Esophagus muscularis mucosa (tissue), 3 donors: ENCODE results near the gene ABHD13.
"Not testable (repeated sequence)": the region's sequence is repeated elsewhere in the genome, so short reads cannot be mapped to it uniquely, and the experiment has no call there.

ENCODE experiments used
- CTCF ChIP-seq, 3 experiments: fragments of 200-600 bp in 2 of 3; fragments of 450-650 bp in 1 of 3; sonication (generic) in 2 of 3; IDR thresholded peaks; one replicate each; pipeline ENCODE4 v1.5.1; 2017 to 2019; ENCODE audit warnings: antibody characterized with exemption in 3 of 3, mild to moderate bottlenecking in 2 of 3, moderate library complexity in 1 of 3
- POLR2A ChIP-seq: fragments of 450-650 bp; IDR thresholded peaks from one replicate; pipeline ENCODE4 v1.6.1; 2017; ENCODE audit warnings: antibody characterized with exemption, moderate library complexity, mild to moderate bottlenecking, low read depth
- POLR2AphosphoS5 ChIP-seq, 2 donors: sonication (generic); formaldehyde crosslinking; IDR thresholded peaks; one replicate each; pipeline ENCODE4 v1.6.1; 2017; ENCODE audit warnings: antibody characterized with exemption in 2 of 2

- TF ChIP-seq POLR2AphosphoS5 (IDR thresholded peaks at IDR 0.05); CTCF (IDR thresholded peaks at IDR 0.05); POLR2A: not testable (repeated sequence)
Observed at GRCh38 chr13:108217307-108218043, 717 bp upstream of the ABHD13 start.
